Measurements from ENCODE around the gene FPR3. TPM values are rescaled to one million over a fixed set of nuclear protein-coding genes. Genes with fewer than 3 reads are reported as not detected.

FPR3 gene
- total and polyA plus RNA-seq, 2 experiments from 2014 or later: not detected

DNA sequence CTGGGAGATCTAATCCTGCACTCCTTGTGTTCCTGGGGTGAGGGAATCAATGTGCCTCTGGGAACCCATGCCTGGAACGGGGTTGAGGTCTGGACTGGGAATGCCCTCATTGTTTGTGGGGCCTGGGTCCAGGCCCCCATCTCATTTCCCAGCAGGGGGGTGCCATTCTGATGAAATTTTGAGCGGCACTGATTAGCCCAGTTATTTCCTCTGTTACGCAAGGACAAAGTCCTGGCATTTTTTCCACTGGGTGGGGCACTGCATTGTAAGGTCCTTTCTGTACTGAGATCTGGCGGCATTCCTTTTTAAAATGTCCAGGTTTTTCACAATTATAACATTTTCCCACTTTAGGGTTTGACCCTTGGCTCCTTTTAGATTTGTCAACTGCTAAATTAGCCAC, 14.8 kb downstream of the FPR3 start (continued):
- TF ChIP-seq ETS1 (IDR thresholded peaks at IDR 0.05) (no peak), ZNF114 (CRISPR knock-in tag; IDR thresholded peaks at IDR 0.05) (no peak), REST (IDR thresholded peaks at IDR 0.05; ENCODE audit: unreplicated experiment) (no peak), ZNF331 (CRISPR knock-in tag; IDR thresholded peaks at IDR 0.05; ENCODE audit: low read depth) (no peak), CREB1 (CRISPR knock-in tag; IDR thresholded peaks at IDR 0.05; ENCODE audit: low read depth) (no peak), EZH2phosphoT487 (IDR thresholded peaks at IDR 0.05; ENCODE audit: unreplicated experiment) (no peak)

DNA sequence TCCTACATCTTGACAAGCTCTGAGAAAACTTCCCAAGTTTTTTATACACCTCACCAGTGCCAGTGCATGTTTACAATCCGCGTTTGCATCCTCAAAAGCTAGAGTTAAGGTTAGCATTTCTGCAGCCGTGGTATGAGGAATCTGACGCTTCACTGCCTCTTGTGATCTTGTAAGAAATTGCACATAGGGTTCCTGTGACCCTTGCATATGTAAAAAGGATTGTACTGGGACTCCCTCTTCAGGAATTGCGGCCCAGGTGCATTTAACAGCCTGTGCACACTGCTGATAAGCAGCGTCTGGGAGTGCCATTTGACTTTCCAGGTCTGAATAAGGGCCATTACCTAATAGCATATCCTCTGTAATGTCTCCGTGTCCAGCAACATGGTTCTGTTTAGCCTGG, 15.3 kb downstream of the FPR3 start:
- TF ChIP-seq, protein P1, sequence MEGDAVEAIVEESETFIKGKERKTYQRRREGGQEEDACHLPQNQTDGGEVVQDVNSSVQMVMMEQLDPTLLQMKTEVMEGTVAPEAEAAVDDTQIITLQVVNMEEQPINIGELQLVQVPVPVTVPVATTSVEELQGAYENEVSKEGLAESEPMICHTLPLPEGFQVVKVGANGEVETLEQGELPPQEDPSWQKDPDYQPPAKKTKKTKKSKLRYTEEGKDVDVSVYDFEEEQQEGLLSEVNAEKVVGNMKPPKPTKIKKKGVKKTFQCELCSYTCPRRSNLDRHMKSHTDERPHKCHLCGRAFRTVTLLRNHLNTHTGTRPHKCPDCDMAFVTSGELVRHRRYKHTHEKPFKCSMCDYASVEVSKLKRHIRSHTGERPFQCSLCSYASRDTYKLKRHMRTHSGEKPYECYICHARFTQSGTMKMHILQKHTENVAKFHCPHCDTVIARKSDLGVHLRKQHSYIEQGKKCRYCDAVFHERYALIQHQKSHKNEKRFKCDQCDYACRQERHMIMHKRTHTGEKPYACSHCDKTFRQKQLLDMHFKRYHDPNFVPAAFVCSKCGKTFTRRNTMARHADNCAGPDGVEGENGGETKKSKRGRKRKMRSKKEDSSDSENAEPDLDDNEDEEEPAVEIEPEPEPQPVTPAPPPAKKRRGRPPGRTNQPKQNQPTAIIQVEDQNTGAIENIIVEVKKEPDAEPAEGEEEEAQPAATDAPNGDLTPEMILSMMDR (conservative IDR thresholded peaks at IDR 0.05; ENCODE audit: low read depth in 2 of 2): peak in 1 of 2 experiments; percentile 18; a peak in 1 of 4 replicates
- no peak for TF ChIP-seq REST (IDR thresholded peaks at IDR 0.05; ENCODE audit: unreplicated experiment)
- Mint-ChIP-seq H3K4me3 (no peak overlapping the region), H3K27ac (no peak overlapping the region), H3K27me3 (ENCODE audit: insufficient read depth, low read depth, poor library complexity) (no peaks in the 10 kb centered on the region), H3K9me3 (peaks cover 85% of the 10 kb centered on the region), H3K36me3 (ENCODE audit: low read depth) (peaks cover 64% of the 10 kb centered on the region), H3K4me1 (no peaks in the 10 kb centered on the region)
- Histone ChIP-seq H3K4me1 (ENCODE audit: insufficient read depth) (peaks cover 5% of the 10 kb centered on the region), H3K4me3 (no peak overlapping the region), H2AFZ (no peak overlapping the region), H3K36me3 (ENCODE audit: insufficient read depth) (no peaks in the 10 kb centered on the region; the same call in 1 of the 2 replicates), H3K4me2 (no peak overlapping the region), H4K20me1 (replicated peaks; ENCODE audit: insufficient read depth) (no peaks in the 10 kb centered on the region), H3K27me3 (ENCODE audit: insufficient read depth) (no peaks in the 10 kb centered on the region), H3K27ac (ENCODE audit: low read depth) (no peak overlapping the region), H3F3A (replicated peaks; ENCODE audit: low read depth) (no peaks in the 10 kb centered on the region), H3K9me2 (ENCODE audit: insufficient read depth) (peaks cover 6% of the 10 kb centered on the region), H3K79me2 (replicated peaks; ENCODE audit: insufficient read depth) (no peaks in the 10 kb centered on the region)
- ATAC-seq: no peak
- peak; percentile 27 for DNase-seq (ENCODE audit: low spot score)

Measured in GM23338 (cell line).